PC-3 (cell line): ENCODE results near the gene BACH1. TPM values are rescaled to one million over a fixed set of nuclear protein-coding genes. Genes with fewer than 3 reads are reported as not detected.

ENCODE experiments used
- ATAC-seq: fragments of 200-7000 bp; cut with Tn5 transposase; 2 replicates; pipeline ENCODE4 v1.9.1; 2020; ENCODE audit warnings: mild to moderate bottlenecking, moderate library complexity
- BruUV-seq: library from RNA; stranded (reverse); fragments of 400-500 nt; replicated peaks from 2 replicates; lab custom pipeline; 2021; lab: Mats Ljungman, UMichigan
- CTCF ChIA-PET: fragments of 300-600 bp; sonication (Branson Sonifier 250); formaldehyde crosslinking; loops from one replicate; lab custom pipeline; 2022; ENCODE audit warnings: antibody characterized with exemption; lab: Charles Lee
- POLR2A ChIA-PET: fragments of 300-600 bp; sonication (Branson Sonifier 250); formaldehyde crosslinking; loops from one replicate; lab custom pipeline; 2022; ENCODE audit warnings: antibody characterized with exemption; ENCODE audit not compliant: unreplicated experiment; lab: Charles Lee
- DNase-seq: peaks from one replicate; pipeline ENCODE4 v3.0.0-alpha.2; 2015
- H2AFZ ChIP-seq: fragments of 300-600 bp; sonication (generic); 2 replicates; pipeline ENCODE4 v1.6.0; 2016; ENCODE audit warnings: antibody characterized with exemption, low read length
- H3F3A ChIP-seq: fragments of 300-600 bp; sonication (generic); one replicate; pipeline ENCODE4 v1.6.0; 2017; ENCODE audit warnings: antibody characterized with exemption, low read length, control low read depth, mild to moderate bottlenecking; ENCODE audit not compliant: unreplicated experiment
- H3K27ac ChIP-seq: fragments of 300-600 bp; sonication (generic); 2 replicates; pipeline ENCODE4 v1.5.1; 2016; ENCODE audit warnings: mild to moderate bottlenecking, low read length
- H3K27me3 ChIP-seq: fragments of 300-600 bp; sonication (generic); 2 replicates; pipeline ENCODE4 v1.6.1; 2016; ENCODE audit warnings: low read length, mixed read lengths
- H3K36me3 ChIP-seq: fragments of 300-600 bp; sonication (generic); 2 replicates; pipeline ENCODE4 v1.6.1; 2016; ENCODE audit warnings: low read depth, mixed run types, low read length, mixed read lengths
- H3K4me1 ChIP-seq: fragments of 300-600 bp; sonication (generic); 2 replicates; pipeline ENCODE4 v1.5.1; 2016; ENCODE audit warnings: low read length; ENCODE audit not compliant: insufficient read depth
- H3K4me2 ChIP-seq: fragments of 300-600 bp; sonication (generic); 2 replicates; pipeline ENCODE4 v1.6.0; 2016; ENCODE audit warnings: low read length
- H3K4me3 ChIP-seq: fragments of 300-600 bp; sonication (generic); 2 replicates; pipeline ENCODE4 v1.5.1; 2016; ENCODE audit warnings: mild to moderate bottlenecking, low read length, mixed read lengths
- H3K79me2 ChIP-seq: fragments of 300-600 bp; sonication (generic); 2 replicates; pipeline ENCODE4 v1.6.1; 2017; ENCODE audit warnings: low read length, mixed read lengths
- H3K9ac ChIP-seq: fragments of 300-600 bp; sonication (generic); 2 replicates; pipeline ENCODE4 v1.6.0; 2016; ENCODE audit warnings: mild to moderate bottlenecking, low read length
- H3K9me2 ChIP-seq: fragments of 300-600 bp; sonication (generic); replicated peaks from 2 replicates; pipeline ENCODE4 v1.6.1; 2016; ENCODE audit warnings: mixed run types, low read length, mixed read lengths
- H3K9me3 ChIP-seq: fragments of 300-600 bp; sonication (generic); 2 replicates; pipeline ENCODE4 v1.6.1; 2016; ENCODE audit warnings: low read length, mixed read lengths
- H4K20me1 ChIP-seq: fragments of 300-600 bp; sonication (generic); 2 replicates; pipeline ENCODE4 v1.6.1; 2016; ENCODE audit warnings: low read length, mixed read lengths
- CTCF ChIP-seq: fragments of 300-600 bp; sonication (generic); conservative IDR thresholded peaks from 2 replicates; pipeline ENCODE4 v1.5.1; 2017; ENCODE audit warnings: antibody characterized with exemption, low read depth, mild to moderate bottlenecking, low read length
- EZH2 ChIP-seq: fragments of 300-600 bp; sonication (generic); IDR thresholded peaks from one replicate; pipeline ENCODE4 v1.6.1; 2017; ENCODE audit warnings: antibody characterized with exemption, mild to moderate bottlenecking, low read length; ENCODE audit not compliant: unreplicated experiment
- EZH2phosphoT487 ChIP-seq: fragments of 300-600 bp; sonication (generic); IDR thresholded peaks from 2 replicates; pipeline ENCODE4 v1.6.1; 2018; ENCODE audit warnings: mild to moderate bottlenecking, antibody characterized with exemption, low read length, borderline replicate concordance
- intact Hi-C: fragments of 100-400 bp; cut with micrococcal nuclease; formaldehyde crosslinking; loops from 2 replicates; pipeline ENCODE4 v1.9.0; 2023
- total RNA-seq: library from RNA; depleted of rRNA; stranded (reverse); fragments of >200 nt; gene quantifications from 2 replicates; pipeline ENCODE4 v1.2.3, GENCODE V29; 2014

Gene BACH1
- total RNA-seq, 1 experiment from 2014 or later = 17.2 TPM

- no peak overlapping the region for H3K4me2 ChIP-seq
- ATAC-seq = no peak
- no peak for DNase-seq
- no peak overlapping the region for H2AFZ ChIP-seq
- no peaks in the 10 kb centered on the region for H4K20me1 ChIP-seq
- POLR2A ChIA-PET = interaction anchor here (0.6 kb wide), 1 partner anchor 37 kb away, joined by 4 read pairs; no protein-coding TSS in a partner anchor
- peaks cover 60% of the 10 kb centered on the region for H3K79me2 ChIP-seq
- intact Hi-C loops = loop anchor here (5.0 kb wide), 1 partner anchor 83 kb away; no protein-coding TSS in a partner anchor
- TF ChIP-seq EZH2phosphoT487 (no peak), CTCF (no peak)
- no peak overlapping the region for H3K9ac ChIP-seq
- no peaks in the 10 kb centered on the region for H3K36me3 ChIP-seq
- no peaks in the 10 kb centered on the region for H3K9me3 ChIP-seq
- H3K4me3 ChIP-seq = no peak overlapping the region
- no peaks in the 10 kb centered on the region for H3K9me2 ChIP-seq
- peaks cover 5% of the 10 kb centered on the region for H3F3A ChIP-seq
- H3K4me1 ChIP-seq = peaks cover 28% of the 10 kb centered on the region
- no peaks in the 10 kb centered on the region for H3K27me3 ChIP-seq
- CTCF ChIA-PET = no interaction called here
- H3K27ac ChIP-seq = no peak overlapping the region
- BruUV-seq = no TSS peak
Measured at GRCh38 chr21:29340228-29340627, 41.5 kb downstream of the BACH1 start.

- Histone ChIP-seq H2AFZ (peak overlapping the region; percentile 20), H3K79me2 (peaks cover 46% of the 10 kb centered on the region), H3K4me1 (peaks cover 28% of the 10 kb centered on the region), H3K36me3 (no peaks in the 10 kb centered on the region), H3K9me3 (no peaks in the 10 kb centered on the region), H3K9ac (peak overlapping the region; percentile 37), H3K9me2 (no peaks in the 10 kb centered on the region), H3K4me2 (peak overlapping the region; percentile 75), H3K4me3 (peak overlapping the region; percentile 42), H3F3A (peaks cover 5% of the 10 kb centered on the region), H3K27me3 (no peaks in the 10 kb centered on the region), H3K27ac (peak overlapping the region; percentile 83), H4K20me1 (no peaks in the 10 kb centered on the region)
- ATAC-seq (peak; percentile 99), DNase-seq (peak; percentile 96)
- CTCF ChIA-PET = interaction anchor here (0.5 to 0.9 kb wide), 3 partner anchors 19 to 163 kb away, joined by 3 to 9 read pairs (median 3); partner anchors contain the start of gene BACH1
- BruUV-seq = TSS peak; percentile 96
- POLR2A ChIA-PET = interaction anchor here (0.9 kb wide), 1 partner anchor 43 kb away, joined by 3 read pairs; no protein-coding TSS in a partner anchor
- TF ChIP-seq EZH2phosphoT487 (no peak), CTCF (peak; percentile 22; the same call in 1 of the 2 replicates), EZH2 (no peak)
- intact Hi-C loops = loop anchor here (2.0 to 5.0 kb wide), 2 partner anchors 40 to 85 kb away; no protein-coding TSS in a partner anchor
Measured at GRCh38 chr21:29342363-29342957, 43.7 kb downstream of the BACH1 start.

- no peaks in the 10 kb centered on the region for H3K9me3 ChIP-seq
- H2AFZ ChIP-seq = no peak overlapping the region
- ChIA-PET CTCF (interaction anchor here (0.6 kb wide), 1 partner anchor 13 kb away, joined by 5 read pairs; no protein-coding TSS in a partner anchor), POLR2A (no interaction called here)
- peaks cover 28% of the 10 kb centered on the region for H3K4me1 ChIP-seq
- H3F3A ChIP-seq = peaks cover 5% of the 10 kb centered on the region
- no TSS peak for BruUV-seq
- H3K27me3 ChIP-seq = no peaks in the 10 kb centered on the region
- TF ChIP-seq EZH2 (no peak), CTCF (no peak), EZH2phosphoT487 (no peak)
- no peak for ATAC-seq
- no peak for DNase-seq
- H3K4me3 ChIP-seq = no peak overlapping the region
- H3K79me2 ChIP-seq = peaks cover 46% of the 10 kb centered on the region
- H3K27ac ChIP-seq = peak overlapping the region; percentile 83
- H4K20me1 ChIP-seq = no peaks in the 10 kb centered on the region
- H3K4me2 ChIP-seq = 0 out of 2 replicates have a peak overlapping the region, but pooled peaks have one; percentile 75
- no peaks in the 10 kb centered on the region for H3K36me3 ChIP-seq
- H3K9ac ChIP-seq = 0 out of 2 replicates have a peak overlapping the region, but pooled peaks have one; percentile 34
- H3K9me2 ChIP-seq = no peaks in the 10 kb centered on the region
- intact Hi-C loops = loop anchor here (2.0 to 5.0 kb wide), 2 partner anchors 41 to 86 kb away; no protein-coding TSS in a partner anchor
Measured at GRCh38 chr21:29343519-29343918, 44.8 kb downstream of the BACH1 start.
